Calu3 (cell line): ENCODE data around the gene NLK. TPM values are rescaled to one million over a fixed set of nuclear protein-coding genes. Genes with fewer than 3 reads are reported as not detected.

ENCODE experiments used
- BruUV-seq: library from RNA; stranded (reverse); fragments of 400-500 nt; replicated peaks from 2 replicates; lab custom pipeline; 2021; lab: Mats Ljungman, UMichigan
- CTCF ChIA-PET: fragments of 300-600 bp; sonication (Branson Sonifier 250); formaldehyde crosslinking; loops from one replicate; lab custom pipeline; 2022; ENCODE audit warnings: antibody characterized with exemption; lab: Charles Lee
- DNase-seq: peaks from one replicate; pipeline ENCODE4 v3.0.0; 2022
- H3K27ac Mint-ChIP-seq: one replicate; pipeline ENCODE4 v1.8.0; 2022; ENCODE audit warnings: mixed read lengths; ENCODE audit not compliant: unreplicated experiment
- H3K27me3 Mint-ChIP-seq: one replicate; pipeline ENCODE4 v1.8.0; 2022; ENCODE audit warnings: mixed read lengths; ENCODE audit not compliant: unreplicated experiment
- H3K36me3 Mint-ChIP-seq: one replicate; pipeline ENCODE4 v1.8.0; 2022; ENCODE audit warnings: mild to moderate bottlenecking, moderate library complexity, mixed read lengths; ENCODE audit not compliant: insufficient read depth, unreplicated experiment
- H3K4me1 Mint-ChIP-seq: one replicate; pipeline ENCODE4 v1.8.0; 2022; ENCODE audit warnings: mild to moderate bottlenecking, low read depth, mixed read lengths; ENCODE audit not compliant: unreplicated experiment
- H3K4me3 Mint-ChIP-seq: one replicate; pipeline ENCODE4 v1.8.0; 2022; ENCODE audit warnings: mild to moderate bottlenecking, low read depth, moderate library complexity, mixed read lengths; ENCODE audit not compliant: unreplicated experiment
- H3K9me3 Mint-ChIP-seq: one replicate; pipeline ENCODE4 v1.8.0; 2022; ENCODE audit warnings: low read depth, mixed read lengths; ENCODE audit not compliant: unreplicated experiment
- intact Hi-C: fragments of 100-400 bp; cut with micrococcal nuclease; formaldehyde crosslinking; loops from one replicate; pipeline ENCODE4 v1.10.0; 2022; ENCODE audit not compliant: unreplicated experiment
- total RNA-seq: library from RNA; stranded (reverse); gene quantifications from 2 replicates; pipeline ENCODE4 v1.2.3, GENCODE V29; 2022
- TF ChIP-seq, protein P1 (sequence below): fragments of 200-600 bp; IDR thresholded peaks from one replicate; pipeline ENCODE4 v1.8.0; 2022; ENCODE audit warnings: antibody characterized with exemption; ENCODE audit not compliant: unreplicated experiment

The NLK gene
- total RNA-seq, 1 experiment from 2014 or later = 20.4 TPM

GRCh38 chr17:28117304-28117703, 74.8 kb downstream of the NLK start:
- intact Hi-C loops = no loop called here
- CTCF ChIA-PET = no interaction called here
- no peak for DNase-seq
- H3K27ac Mint-ChIP-seq = no peak overlapping the region
- no peak overlapping the region for H3K4me3 Mint-ChIP-seq
- TF ChIP-seq, protein P1, sequence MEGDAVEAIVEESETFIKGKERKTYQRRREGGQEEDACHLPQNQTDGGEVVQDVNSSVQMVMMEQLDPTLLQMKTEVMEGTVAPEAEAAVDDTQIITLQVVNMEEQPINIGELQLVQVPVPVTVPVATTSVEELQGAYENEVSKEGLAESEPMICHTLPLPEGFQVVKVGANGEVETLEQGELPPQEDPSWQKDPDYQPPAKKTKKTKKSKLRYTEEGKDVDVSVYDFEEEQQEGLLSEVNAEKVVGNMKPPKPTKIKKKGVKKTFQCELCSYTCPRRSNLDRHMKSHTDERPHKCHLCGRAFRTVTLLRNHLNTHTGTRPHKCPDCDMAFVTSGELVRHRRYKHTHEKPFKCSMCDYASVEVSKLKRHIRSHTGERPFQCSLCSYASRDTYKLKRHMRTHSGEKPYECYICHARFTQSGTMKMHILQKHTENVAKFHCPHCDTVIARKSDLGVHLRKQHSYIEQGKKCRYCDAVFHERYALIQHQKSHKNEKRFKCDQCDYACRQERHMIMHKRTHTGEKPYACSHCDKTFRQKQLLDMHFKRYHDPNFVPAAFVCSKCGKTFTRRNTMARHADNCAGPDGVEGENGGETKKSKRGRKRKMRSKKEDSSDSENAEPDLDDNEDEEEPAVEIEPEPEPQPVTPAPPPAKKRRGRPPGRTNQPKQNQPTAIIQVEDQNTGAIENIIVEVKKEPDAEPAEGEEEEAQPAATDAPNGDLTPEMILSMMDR = no peak
- no peaks in the 10 kb centered on the region for H3K27me3 Mint-ChIP-seq
- no TSS peak for BruUV-seq
- no peaks in the 10 kb centered on the region for H3K9me3 Mint-ChIP-seq
- peaks cover 62% of the 10 kb centered on the region for H3K4me1 Mint-ChIP-seq
- H3K36me3 Mint-ChIP-seq = peaks cover 5% of the 10 kb centered on the region

- TF ChIP-seq, protein P1 = no peak
- Mint-ChIP-seq H3K27me3 (no peaks in the 10 kb centered on the region), H3K36me3 (peaks cover 5% of the 10 kb centered on the region), H3K4me1 (peaks cover 54% of the 10 kb centered on the region), H3K27ac (no peak overlapping the region), H3K9me3 (no peaks in the 10 kb centered on the region), H3K4me3 (no peak overlapping the region)
- intact Hi-C loops = no loop called here
- BruUV-seq = no TSS peak
- no peak for DNase-seq
- CTCF ChIA-PET = no interaction called here
Observed at GRCh38 chr17:28118362-28118761, 75.9 kb downstream of the NLK start.

DNA sequence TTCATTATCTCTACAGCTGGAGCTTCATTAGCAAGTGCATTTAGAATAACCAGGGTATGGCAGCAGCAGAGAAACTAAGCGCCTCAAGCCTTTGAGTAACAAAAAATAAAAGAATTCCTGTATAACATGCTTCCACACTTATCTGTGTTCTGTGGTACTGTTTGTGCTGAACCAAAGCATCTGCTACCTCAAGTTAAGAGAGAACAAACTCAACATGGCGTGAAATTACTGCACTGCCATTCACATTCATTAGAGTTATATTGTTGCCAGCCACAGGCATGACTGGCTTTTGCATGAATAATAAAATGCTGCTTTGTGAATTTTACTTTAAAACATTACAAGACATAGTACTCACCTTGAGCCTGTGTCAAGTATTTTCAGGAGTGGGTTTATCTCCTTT, 76.6 kb downstream of the NLK start:
- H3K36me3 Mint-ChIP-seq = peaks cover 5% of the 10 kb centered on the region
- no TSS peak for BruUV-seq
- intact Hi-C loops = no loop called here
- no peak overlapping the region for H3K27ac Mint-ChIP-seq
- H3K4me3 Mint-ChIP-seq = no peak overlapping the region
- DNase-seq = no peak
- H3K27me3 Mint-ChIP-seq = no peaks in the 10 kb centered on the region
- CTCF ChIA-PET = no interaction called here
- TF ChIP-seq, protein P1 = no peak
- H3K9me3 Mint-ChIP-seq = no peaks in the 10 kb centered on the region
- H3K4me1 Mint-ChIP-seq = peaks cover 47% of the 10 kb centered on the region

DNA sequence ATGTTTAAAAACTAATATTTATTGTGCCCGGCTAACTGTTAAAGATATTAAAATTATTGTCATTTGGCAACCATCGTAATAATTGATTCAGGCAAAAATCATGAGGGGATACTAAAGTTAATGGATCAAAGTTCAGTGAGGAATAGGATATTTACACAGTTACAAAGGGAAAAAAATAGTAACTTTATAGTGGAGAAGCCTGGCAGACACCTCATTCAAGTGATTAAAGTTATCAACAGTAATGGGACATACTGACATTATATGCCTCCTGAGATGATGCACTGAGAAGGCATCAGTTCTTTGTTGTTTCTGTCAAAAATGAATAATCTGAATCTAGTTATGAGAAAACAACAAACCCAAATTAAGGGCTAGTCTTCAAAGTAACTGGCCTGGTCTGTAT, 77.1 kb downstream of the NLK start:
- TF ChIP-seq, protein P1 = no peak
- CTCF ChIA-PET = no interaction called here

More for the DNA sequence above, 77.1 kb downstream of the NLK start:
- Mint-ChIP-seq H3K9me3 (no peaks in the 10 kb centered on the region), H3K27ac (peak overlapping the region; percentile 55), H3K27me3 (no peaks in the 10 kb centered on the region), H3K36me3 (peaks cover 5% of the 10 kb centered on the region), H3K4me3 (no peak overlapping the region), H3K4me1 (peaks cover 42% of the 10 kb centered on the region)
- no peak for DNase-seq
- intact Hi-C loops = no loop called here
- BruUV-seq = no TSS peak
